IPS DF 6.9 (cell line): ENCODE measurements around the gene ANXA4.

Experiments
- DNase-seq: peaks from one replicate; pipeline ENCODE4 v3.0.0-alpha.2; 2013; ENCODE audit warnings: low read depth, low spot score
- H3K27ac ChIP-seq: one replicate; pipeline ENCODE4 v1.5.1; 2013; ENCODE audit warnings: low read length, control low read depth
- H3K27me3 ChIP-seq: 2 replicates; pipeline ENCODE4 v1.6.1; 2013; ENCODE audit warnings: mild to moderate bottlenecking, low read length; ENCODE audit not compliant: control insufficient read depth, insufficient read depth
- H3K36me3 ChIP-seq: 2 replicates; pipeline ENCODE4 v1.6.1; 2013; ENCODE audit warnings: low read length; ENCODE audit not compliant: control insufficient read depth, insufficient read depth
- H3K4me1 ChIP-seq: 2 replicates; pipeline ENCODE4 v1.6.1; 2013; ENCODE audit warnings: low read length; ENCODE audit not compliant: control insufficient read depth, insufficient read depth
- H3K4me3 ChIP-seq: 2 replicates; pipeline ENCODE4 v1.5.1; 2013; ENCODE audit warnings: mild to moderate bottlenecking, low read length
- H3K9me3 ChIP-seq: 2 replicates; pipeline ENCODE4 v1.6.1; 2013; ENCODE audit warnings: low read length, inconsistent platforms; ENCODE audit not compliant: control insufficient read depth, insufficient read depth
- WGBS: extraction: QIAGEN DNeasy Blood & Tissue Kit; methylation state at CpG from one replicate; pipeline ENCODE4 v1.1.7; 2013; ENCODE audit warnings: mixed read lengths, missing lambda C conversion rate; ENCODE audit not compliant: insufficient read length, insufficient coverage; 5-methylcytosine and 5-hydroxymethylcytosine counted together

Gene ANXA4

DNA sequence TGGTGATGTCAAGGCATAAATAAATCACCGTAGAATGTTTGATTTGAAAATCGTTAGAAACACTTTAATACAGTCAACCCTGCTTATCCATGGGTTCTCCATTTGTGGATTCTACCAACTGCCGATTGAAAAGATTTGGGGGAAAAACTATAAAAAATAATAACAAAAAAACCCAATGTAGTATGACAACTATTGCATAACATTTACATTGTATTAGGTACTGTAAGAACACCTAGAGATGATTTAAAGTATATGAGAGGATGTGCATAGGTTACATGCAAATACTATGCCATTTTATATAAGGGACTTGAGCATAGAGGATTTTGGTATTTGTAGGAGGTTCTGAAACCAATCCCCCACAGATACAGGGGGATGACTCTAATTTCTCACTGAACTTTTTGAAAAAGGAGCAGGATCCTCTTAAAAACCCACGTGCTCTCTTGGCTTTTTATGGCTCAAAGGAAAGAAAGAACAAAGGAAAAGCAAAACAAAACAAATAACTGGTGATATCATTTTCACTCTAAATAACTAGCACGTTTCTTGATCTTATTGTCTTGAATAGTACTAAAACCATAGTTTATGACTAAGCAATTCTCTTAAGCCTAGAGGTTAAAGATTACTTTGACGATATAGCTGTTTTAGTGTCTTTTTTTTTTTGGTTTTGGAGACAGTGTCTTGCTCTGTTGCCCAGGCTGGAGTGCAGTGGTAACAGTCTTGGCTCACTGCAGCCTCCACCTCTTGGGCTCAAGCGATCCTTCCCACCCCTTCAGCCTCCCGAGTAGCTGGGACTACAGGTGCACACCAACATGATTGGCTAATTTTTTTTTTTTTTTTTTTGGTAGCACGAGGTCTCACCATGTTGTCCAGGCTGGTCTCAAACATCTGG, 104.5 kb downstream of the ANXA4 start:
- DNase-seq = no peak
- Histone ChIP-seq H3K4me1 (no peaks in the 10 kb centered on the region), H3K9me3 (no peaks in the 10 kb centered on the region), H3K27ac (no peak overlapping the region), H3K36me3 (peaks cover 4% of the 10 kb centered on the region), H3K27me3 (no peaks in the 10 kb centered on the region), H3K4me3 (no peak overlapping the region)
- WGBS = no CpG with 5 or more reads among the region's 9 CpGs

DNA sequence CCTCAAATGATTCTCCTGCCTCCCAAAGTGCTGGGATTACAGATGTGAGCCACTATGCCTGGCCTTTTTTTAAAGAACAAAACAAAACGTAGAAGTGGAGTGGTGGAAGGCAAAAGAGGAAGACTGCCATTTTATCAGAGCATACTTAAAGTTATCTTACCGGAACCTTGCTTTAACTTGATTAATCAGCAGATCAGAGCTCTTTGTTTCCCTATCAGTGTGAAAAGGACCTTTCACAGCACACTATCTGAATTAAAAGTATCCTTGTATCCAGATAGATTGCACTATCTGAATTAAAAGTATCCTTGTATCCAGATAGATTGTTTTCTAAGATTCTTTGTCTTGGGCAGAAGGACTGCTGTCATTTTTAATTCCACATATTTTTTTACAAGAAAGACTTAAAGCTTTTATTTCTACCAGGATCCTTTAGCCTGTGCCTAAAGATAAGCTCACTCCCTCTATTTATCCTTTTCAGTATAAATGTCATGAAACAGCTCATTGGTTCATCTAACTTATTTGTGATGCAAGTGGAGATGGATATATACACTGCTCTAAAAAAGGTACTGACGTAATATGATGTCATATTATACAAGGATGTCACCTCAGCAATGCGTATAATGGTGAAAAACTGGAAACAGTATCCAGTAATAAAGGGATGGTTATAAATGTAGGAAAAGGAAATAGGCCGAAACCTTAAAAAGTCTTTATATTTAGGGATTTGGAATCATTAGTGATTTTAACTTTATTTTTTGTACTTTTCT, 105.3 kb downstream of the ANXA4 start:
- Histone ChIP-seq H3K27ac (no peak overlapping the region), H3K9me3 (no peaks in the 10 kb centered on the region), H3K4me1 (no peaks in the 10 kb centered on the region), H3K4me3 (no peak overlapping the region), H3K27me3 (no peaks in the 10 kb centered on the region), H3K36me3 (peaks cover 4% of the 10 kb centered on the region)
- no peak for DNase-seq
- no CpG with 5 or more reads among the region's 5 CpGs for WGBS

DNA sequence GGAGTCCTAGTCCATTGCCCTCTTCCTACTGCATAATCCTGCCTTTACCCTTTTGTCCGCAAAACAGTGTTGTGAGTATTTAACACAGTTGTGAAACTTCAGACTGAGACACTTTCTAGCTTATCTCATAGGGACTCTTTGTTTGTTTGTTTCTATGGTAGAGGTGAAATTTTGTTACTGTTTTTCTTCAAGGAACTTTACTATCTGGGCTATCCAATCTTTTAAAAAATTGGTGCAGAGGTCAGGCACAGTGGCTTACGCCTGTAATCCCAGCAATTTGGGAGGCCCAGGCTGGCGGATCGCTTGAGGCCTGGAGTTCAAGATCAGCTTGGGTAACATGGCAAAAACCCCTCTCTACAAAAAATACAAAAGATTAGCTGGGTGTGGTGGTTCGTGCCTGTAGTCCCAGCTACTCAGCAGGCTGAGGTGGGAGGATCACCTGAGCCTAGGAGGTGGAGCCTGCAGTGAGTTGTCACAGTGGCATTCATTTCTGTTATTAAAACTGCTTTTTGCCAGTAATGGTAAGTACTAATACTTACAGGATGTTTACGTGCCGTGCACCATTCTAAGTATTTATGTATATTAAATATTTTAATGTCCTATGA, 106.4 kb downstream of the ANXA4 start:
- H3K4me3 ChIP-seq = no peak overlapping the region
- H3K27ac ChIP-seq = no peak overlapping the region
- peaks cover 4% of the 10 kb centered on the region for H3K36me3 ChIP-seq
- no peaks in the 10 kb centered on the region for H3K4me1 ChIP-seq
- DNase-seq = no peak
- H3K9me3 ChIP-seq = no peaks in the 10 kb centered on the region
- no CpG with 5 or more reads among the region's 7 CpGs for WGBS
- H3K27me3 ChIP-seq = no peaks in the 10 kb centered on the region

DNA sequence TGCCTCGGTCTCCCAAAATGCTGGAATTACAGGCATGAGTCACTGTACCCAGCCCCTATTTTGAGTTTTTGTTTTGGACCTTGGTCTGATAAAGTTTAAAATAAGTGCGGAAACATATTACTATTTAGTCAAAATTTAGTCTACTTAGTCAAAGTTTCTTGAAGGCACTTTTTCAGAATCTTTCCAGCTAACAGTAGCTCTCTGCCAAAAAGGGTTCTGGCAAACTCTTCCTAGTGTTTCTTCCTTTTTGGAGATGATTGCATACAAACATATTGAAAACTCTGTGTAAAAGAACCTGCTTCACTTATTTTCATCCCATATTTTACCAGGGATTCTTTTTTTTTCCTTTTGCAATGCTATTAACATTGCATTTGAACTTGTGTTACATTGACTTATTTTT, 116.3 kb downstream of the ANXA4 start:
- no peak overlapping the region for H3K4me3 ChIP-seq
- H3K27ac ChIP-seq = no peak overlapping the region
- no peaks in the 10 kb centered on the region for H3K27me3 ChIP-seq
- no CpG with 5 or more reads among the region's 2 CpGs for WGBS
- H3K9me3 ChIP-seq = no peaks in the 10 kb centered on the region
- H3K36me3 ChIP-seq = peaks cover 2% of the 10 kb centered on the region; the same call in 1 of the 2 replicates
- no peaks in the 10 kb centered on the region for H3K4me1 ChIP-seq
- no peak for DNase-seq

DNA sequence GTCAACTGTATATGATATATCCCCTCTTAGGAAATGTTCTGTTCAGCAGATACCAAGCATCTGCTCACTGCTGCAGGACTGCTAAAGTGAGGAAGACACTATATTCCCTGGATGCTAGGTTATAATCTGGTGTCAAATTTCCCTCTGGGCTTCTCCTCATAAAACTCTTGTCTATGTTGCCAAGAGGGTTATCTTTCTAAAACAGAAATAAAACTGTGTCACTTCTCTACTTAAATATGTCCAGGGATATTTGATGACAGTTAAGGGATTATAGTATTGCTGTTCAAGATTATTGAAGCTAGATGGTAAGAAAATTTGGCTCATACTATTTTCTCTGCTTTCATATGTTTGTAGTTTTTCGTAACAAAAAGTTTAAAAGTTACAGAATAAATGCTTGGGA, 121.4 kb downstream of the ANXA4 start:
- no peak overlapping the region for H3K27ac ChIP-seq
- WGBS = no CpG with 5 or more reads among the region's 1 CpG
- H3K36me3 ChIP-seq = peaks cover 6% of the 10 kb centered on the region; the same call in 1 of the 2 replicates
- H3K9me3 ChIP-seq = no peaks in the 10 kb centered on the region
- no peaks in the 10 kb centered on the region for H3K4me1 ChIP-seq
- no peak overlapping the region for H3K4me3 ChIP-seq
- no peaks in the 10 kb centered on the region for H3K27me3 ChIP-seq
- no peak for DNase-seq
